MM.1S (cell line): Measurements from ENCODE around the gene CNNM1.

Source experiments
- CTCF ChIP-seq: fragments of 300-600 bp; sonication (generic); IDR thresholded peaks from 2 replicates; pipeline ENCODE4 v1.5.1; 2016; ENCODE audit warnings: antibody characterized with exemption, low read length, mixed read lengths
- EZH2 ChIP-seq: fragments of 300-600 bp; sonication (generic); optimal IDR thresholded peaks from 2 replicates; pipeline ENCODE3; 2017; ENCODE audit warnings: low read depth, mild to moderate bottlenecking, antibody characterized with exemption, low read length, mixed read lengths
- EZH2phosphoT487 ChIP-seq: fragments of 300-600 bp; sonication (generic); IDR thresholded peaks from 2 replicates; pipeline ENCODE4 v1.6.1; 2018; ENCODE audit warnings: antibody characterized with exemption, low read length

GRCh38 chr10:99374526-99374925 is 45.4 kb downstream of the CNNM1 start:
- TF ChIP-seq CTCF, result no peak
- TF ChIP-seq EZH2phosphoT487, result no peak
- no peak for TF ChIP-seq EZH2
